B cell (primary cell): ENCODE measurements around the gene CTSA.

Source experiments
- EZH2 ChIP-seq: IDR thresholded peaks from 2 replicates; pipeline ENCODE4 v1.6.1; 2012; ENCODE audit warnings: borderline replicate concordance, low read depth, mild to moderate bottlenecking, moderate library complexity, low read length; ENCODE audit not compliant: insufficient read depth, poor library complexity, severe bottlenecking
- TF ChIP-seq, protein P1 (sequence below): fragments of 200-600 bp; IDR thresholded peaks from one replicate; pipeline ENCODE4 v1.8.0; 2022; ENCODE audit warnings: antibody characterized with exemption, mild to moderate bottlenecking

DNA sequence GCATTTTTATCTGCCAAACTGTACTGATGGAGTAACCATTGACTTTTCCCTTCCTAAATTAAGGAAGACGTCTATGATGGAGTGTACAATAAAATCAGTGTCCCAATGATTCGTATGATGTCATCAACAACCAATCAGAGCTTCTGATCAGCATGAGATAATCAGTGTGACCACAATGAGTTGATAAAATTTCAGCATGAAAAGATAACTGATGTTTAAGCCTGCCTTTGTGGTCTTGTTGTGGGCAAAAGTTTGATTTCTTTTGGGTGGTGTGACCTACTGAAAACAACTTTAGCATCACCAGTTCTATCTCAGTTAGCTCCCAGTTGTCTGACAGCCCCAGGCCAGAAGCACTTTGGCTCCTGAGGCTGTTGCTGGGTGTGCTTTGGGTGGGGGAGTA, 46.6 kb downstream of the CTSA start:
- TF ChIP-seq, protein P1, sequence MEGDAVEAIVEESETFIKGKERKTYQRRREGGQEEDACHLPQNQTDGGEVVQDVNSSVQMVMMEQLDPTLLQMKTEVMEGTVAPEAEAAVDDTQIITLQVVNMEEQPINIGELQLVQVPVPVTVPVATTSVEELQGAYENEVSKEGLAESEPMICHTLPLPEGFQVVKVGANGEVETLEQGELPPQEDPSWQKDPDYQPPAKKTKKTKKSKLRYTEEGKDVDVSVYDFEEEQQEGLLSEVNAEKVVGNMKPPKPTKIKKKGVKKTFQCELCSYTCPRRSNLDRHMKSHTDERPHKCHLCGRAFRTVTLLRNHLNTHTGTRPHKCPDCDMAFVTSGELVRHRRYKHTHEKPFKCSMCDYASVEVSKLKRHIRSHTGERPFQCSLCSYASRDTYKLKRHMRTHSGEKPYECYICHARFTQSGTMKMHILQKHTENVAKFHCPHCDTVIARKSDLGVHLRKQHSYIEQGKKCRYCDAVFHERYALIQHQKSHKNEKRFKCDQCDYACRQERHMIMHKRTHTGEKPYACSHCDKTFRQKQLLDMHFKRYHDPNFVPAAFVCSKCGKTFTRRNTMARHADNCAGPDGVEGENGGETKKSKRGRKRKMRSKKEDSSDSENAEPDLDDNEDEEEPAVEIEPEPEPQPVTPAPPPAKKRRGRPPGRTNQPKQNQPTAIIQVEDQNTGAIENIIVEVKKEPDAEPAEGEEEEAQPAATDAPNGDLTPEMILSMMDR, result no peak
- no peak for TF ChIP-seq EZH2
